A673 (cell line): Measurements from ENCODE around the gene RASAL2.

Experiments
- EZH2 ChIP-seq: fragments of 200-600 bp; sonication (generic); IDR thresholded peaks from 2 replicates; pipeline ENCODE4 v1.6.1; 2017; ENCODE audit warnings: borderline replicate concordance, low read depth, mild to moderate bottlenecking, mixed read lengths, antibody characterized with exemption, low read length; ENCODE audit not compliant: poor library complexity, severe bottlenecking
- TF ChIP-seq, protein P1 (sequence below): fragments of 300-800, 200-600 bp; sonication (generic); conservative IDR thresholded peaks from 2 replicates; pipeline ENCODE4 v1.5.1; 2017; ENCODE audit warnings: low read depth, mild to moderate bottlenecking, antibody characterized with exemption, low read length, moderate library complexity, mixed read lengths

DNA sequence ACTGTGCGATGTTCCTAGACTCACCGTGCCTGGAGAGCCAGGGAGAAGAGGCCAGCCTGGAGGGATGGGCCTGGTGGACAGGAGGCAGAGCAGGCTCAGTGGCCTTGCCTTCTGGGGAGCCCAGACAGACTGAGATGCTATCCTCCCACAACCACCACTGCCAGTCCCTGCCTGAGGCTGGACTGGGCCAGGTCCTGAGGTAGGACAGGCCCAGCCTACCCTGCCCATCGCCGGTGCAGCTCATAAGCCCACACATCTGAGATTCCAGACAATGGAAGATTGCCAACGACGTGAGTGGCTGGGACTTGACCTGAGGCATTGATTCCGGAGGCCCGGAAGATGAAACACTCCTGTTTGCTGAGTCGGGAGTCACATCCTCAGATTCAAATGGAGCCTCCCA, 397.1 kb downstream of the RASAL2 start:
- TF ChIP-seq, protein P1, sequence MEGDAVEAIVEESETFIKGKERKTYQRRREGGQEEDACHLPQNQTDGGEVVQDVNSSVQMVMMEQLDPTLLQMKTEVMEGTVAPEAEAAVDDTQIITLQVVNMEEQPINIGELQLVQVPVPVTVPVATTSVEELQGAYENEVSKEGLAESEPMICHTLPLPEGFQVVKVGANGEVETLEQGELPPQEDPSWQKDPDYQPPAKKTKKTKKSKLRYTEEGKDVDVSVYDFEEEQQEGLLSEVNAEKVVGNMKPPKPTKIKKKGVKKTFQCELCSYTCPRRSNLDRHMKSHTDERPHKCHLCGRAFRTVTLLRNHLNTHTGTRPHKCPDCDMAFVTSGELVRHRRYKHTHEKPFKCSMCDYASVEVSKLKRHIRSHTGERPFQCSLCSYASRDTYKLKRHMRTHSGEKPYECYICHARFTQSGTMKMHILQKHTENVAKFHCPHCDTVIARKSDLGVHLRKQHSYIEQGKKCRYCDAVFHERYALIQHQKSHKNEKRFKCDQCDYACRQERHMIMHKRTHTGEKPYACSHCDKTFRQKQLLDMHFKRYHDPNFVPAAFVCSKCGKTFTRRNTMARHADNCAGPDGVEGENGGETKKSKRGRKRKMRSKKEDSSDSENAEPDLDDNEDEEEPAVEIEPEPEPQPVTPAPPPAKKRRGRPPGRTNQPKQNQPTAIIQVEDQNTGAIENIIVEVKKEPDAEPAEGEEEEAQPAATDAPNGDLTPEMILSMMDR, result no peak
- no peak for TF ChIP-seq EZH2
